Neural cell (in vitro differentiated cells): ENCODE results near the gene ATXN7L1.

Experiments
- EZH2 ChIP-seq: fragments of 200-600, 300-800 bp; shearing (Covaris generic), sonication (generic); IDR thresholded peaks from 2 replicates; pipeline ENCODE4 v1.6.1; 2014; ENCODE audit warnings: antibody characterized with exemption, low read length, borderline replicate concordance, mild to moderate bottlenecking; ENCODE audit not compliant: insufficient read depth, poor library complexity, severe bottlenecking
- TF ChIP-seq, protein P1 (sequence below): IDR thresholded peaks from 2 replicates; pipeline ENCODE4 v1.6.1; 2012; ENCODE audit warnings: borderline replicate concordance
- TF ChIP-seq, protein P2 (sequence below): fragments of 450-650 bp; IDR thresholded peaks from 2 replicates; pipeline ENCODE4 v1.5.1; 2014; ENCODE audit warnings: antibody characterized with exemption, mild to moderate bottlenecking, moderate library complexity; ENCODE audit not compliant: poor library complexity, severe bottlenecking

DNA sequence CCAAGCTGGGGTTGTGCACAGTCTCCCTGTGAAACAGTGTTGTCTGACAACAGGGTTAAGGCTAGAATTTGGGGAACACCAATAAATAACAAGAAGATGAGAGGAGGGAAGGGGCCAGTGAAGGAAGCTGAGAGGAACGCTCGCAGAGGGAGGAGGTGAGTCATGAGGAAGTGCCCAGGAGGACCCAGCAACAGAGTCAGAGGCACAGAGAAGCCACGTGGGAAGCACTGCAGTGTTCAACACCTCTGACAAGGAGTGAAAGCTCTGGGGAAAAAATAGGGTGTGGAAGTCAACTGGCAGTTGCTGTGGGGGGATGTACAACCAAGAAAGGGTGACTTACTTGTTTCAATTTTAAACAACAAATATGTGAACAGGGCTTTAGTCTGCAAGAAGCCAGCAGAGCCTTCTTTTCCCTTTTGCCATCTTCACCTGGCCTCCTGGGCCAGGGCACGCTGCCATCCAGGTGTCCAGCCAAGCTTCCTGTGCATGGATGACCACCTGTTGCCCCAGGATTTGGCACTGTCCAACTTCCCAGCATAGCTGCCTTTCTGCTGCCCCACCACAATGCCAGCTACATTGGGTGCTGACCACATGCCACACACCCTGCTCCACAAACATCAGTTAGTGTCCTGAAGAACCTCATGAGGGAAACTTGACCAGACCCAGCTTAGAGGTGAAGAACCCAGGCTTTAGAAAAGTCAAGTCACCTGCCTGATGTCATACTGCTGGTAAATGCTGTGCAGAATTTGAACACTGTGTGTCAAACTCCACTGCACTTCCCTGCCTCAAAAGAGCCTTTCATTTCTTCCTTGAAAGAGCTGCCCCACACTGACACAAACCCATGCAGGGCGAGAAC is 69.6 kb downstream of the ATXN7L1 start:
- TF ChIP-seq, protein P1, sequence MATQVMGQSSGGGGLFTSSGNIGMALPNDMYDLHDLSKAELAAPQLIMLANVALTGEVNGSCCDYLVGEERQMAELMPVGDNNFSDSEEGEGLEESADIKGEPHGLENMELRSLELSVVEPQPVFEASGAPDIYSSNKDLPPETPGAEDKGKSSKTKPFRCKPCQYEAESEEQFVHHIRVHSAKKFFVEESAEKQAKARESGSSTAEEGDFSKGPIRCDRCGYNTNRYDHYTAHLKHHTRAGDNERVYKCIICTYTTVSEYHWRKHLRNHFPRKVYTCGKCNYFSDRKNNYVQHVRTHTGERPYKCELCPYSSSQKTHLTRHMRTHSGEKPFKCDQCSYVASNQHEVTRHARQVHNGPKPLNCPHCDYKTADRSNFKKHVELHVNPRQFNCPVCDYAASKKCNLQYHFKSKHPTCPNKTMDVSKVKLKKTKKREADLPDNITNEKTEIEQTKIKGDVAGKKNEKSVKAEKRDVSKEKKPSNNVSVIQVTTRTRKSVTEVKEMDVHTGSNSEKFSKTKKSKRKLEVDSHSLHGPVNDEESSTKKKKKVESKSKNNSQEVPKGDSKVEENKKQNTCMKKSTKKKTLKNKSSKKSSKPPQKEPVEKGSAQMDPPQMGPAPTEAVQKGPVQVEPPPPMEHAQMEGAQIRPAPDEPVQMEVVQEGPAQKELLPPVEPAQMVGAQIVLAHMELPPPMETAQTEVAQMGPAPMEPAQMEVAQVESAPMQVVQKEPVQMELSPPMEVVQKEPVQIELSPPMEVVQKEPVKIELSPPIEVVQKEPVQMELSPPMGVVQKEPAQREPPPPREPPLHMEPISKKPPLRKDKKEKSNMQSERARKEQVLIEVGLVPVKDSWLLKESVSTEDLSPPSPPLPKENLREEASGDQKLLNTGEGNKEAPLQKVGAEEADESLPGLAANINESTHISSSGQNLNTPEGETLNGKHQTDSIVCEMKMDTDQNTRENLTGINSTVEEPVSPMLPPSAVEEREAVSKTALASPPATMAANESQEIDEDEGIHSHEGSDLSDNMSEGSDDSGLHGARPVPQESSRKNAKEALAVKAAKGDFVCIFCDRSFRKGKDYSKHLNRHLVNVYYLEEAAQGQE: no peak
- TF ChIP-seq, protein P2, sequence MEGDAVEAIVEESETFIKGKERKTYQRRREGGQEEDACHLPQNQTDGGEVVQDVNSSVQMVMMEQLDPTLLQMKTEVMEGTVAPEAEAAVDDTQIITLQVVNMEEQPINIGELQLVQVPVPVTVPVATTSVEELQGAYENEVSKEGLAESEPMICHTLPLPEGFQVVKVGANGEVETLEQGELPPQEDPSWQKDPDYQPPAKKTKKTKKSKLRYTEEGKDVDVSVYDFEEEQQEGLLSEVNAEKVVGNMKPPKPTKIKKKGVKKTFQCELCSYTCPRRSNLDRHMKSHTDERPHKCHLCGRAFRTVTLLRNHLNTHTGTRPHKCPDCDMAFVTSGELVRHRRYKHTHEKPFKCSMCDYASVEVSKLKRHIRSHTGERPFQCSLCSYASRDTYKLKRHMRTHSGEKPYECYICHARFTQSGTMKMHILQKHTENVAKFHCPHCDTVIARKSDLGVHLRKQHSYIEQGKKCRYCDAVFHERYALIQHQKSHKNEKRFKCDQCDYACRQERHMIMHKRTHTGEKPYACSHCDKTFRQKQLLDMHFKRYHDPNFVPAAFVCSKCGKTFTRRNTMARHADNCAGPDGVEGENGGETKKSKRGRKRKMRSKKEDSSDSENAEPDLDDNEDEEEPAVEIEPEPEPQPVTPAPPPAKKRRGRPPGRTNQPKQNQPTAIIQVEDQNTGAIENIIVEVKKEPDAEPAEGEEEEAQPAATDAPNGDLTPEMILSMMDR: no peak
- no peak for TF ChIP-seq EZH2
